GM08714 (cell line): ENCODE results near the gene NKX2-2.

ENCODE experiments used
- H3K4me3 ChIP-seq: fragments of 200-500 bp; sonication (Bioruptor generic); 2 replicates; pipeline ENCODE4 v1.5.1; 2014; ENCODE audit warnings: mild to moderate bottlenecking, low read length, inconsistent platforms
- ZNF274 ChIP-seq: IDR thresholded peaks from 2 replicates; pipeline ENCODE4 v1.6.1; 2012; ENCODE audit warnings: mild to moderate bottlenecking, low read depth, low read length

The NKX2-2 gene

DNA sequence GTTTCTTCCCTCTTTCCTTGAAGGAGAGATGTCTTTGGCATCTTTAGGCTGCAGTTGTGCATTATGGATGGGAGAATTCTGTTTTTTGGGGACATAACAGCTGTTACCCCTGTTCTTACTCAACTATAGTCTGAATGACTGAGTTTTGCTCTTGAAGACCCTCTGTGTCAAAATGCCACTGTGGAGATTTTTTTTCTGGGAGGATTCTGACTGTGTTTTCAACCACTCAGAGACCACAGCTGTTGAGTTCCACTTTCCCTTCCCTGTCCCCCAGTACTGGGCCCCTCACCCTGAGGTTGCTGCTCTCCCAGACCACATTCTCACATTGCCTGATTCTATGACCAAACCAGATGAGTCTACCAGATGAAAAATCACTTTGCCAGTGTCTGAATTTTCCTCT lies 48.1 kb downstream of the NKX2-2 start:
- no peak overlapping the region for H3K4me3 ChIP-seq
- no peak for TF ChIP-seq ZNF274

DNA sequence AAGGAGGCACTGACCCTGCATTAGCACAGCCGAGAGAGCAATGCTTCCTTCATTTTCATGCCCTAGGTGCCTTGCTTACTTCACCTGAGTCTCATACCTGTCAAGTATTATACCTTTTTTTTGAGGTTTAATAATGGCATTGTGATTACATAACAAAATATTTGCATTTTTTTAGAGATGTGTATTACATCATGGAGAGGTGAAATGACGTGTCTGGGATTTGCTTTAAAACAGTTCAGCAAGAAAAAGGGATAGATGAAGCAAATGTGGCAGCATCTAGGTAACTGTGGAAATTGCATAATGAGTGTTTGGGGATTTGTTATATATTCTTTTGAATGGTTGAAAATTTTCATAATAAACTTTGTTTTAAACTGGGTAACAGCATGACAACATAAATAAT lies 48.9 kb downstream of the NKX2-2 start:
- no peak for TF ChIP-seq ZNF274
- no peak overlapping the region for H3K4me3 ChIP-seq
